HEK293 (cell line): ENCODE data around the gene ZBTB48.
"Not testable (repeated sequence)": the region's sequence is repeated elsewhere in the genome, so short reads cannot be mapped to it uniquely, and the experiment has no call there.

Experiments used
- ZNF24 ChIP-seq: fragments of 450-650 bp; formaldehyde crosslinking; IDR thresholded peaks from 2 replicates; pipeline ENCODE4 v1.5.1; 2016; ENCODE audit warnings: missing biosample characterization, missing genetic modification characterization
- ZNF423 ChIP-seq: fragments of 450-650 bp; formaldehyde crosslinking; IDR thresholded peaks from 2 replicates; pipeline ENCODE4 v1.5.1; 2016; ENCODE audit warnings: missing biosample characterization, missing genetic modification characterization
- ZNF585B ChIP-seq: fragments of 450-650 bp; formaldehyde crosslinking; IDR thresholded peaks from 2 replicates; pipeline ENCODE4 v1.5.1; 2016; ENCODE audit warnings: missing biosample characterization, missing genetic modification characterization
- ZNF600 ChIP-seq: fragments of 450-650 bp; formaldehyde crosslinking; IDR thresholded peaks from 2 replicates; pipeline ENCODE4 v1.5.1; 2016; ENCODE audit warnings: missing biosample characterization, missing genetic modification characterization
- TF ChIP-seq, protein P1 (sequence below): fragments of 450-650 bp; formaldehyde crosslinking; IDR thresholded peaks from 2 replicates; pipeline ENCODE4 v1.5.1; 2016; ENCODE audit warnings: missing biosample characterization, missing genetic modification characterization
- TF ChIP-seq, protein P2 (sequence below): fragments of 450-650 bp; formaldehyde crosslinking; conservative IDR thresholded peaks from 2 replicates; pipeline ENCODE4 v1.5.1; 2016; ENCODE audit warnings: low read depth, missing biosample characterization, missing genetic modification characterization
- TF ChIP-seq, protein P3 (sequence below): fragments of 450-650 bp; formaldehyde crosslinking; IDR thresholded peaks from 2 replicates; pipeline ENCODE4 v1.5.1; 2016; ENCODE audit warnings: missing biosample characterization, missing genetic modification characterization

DNA sequence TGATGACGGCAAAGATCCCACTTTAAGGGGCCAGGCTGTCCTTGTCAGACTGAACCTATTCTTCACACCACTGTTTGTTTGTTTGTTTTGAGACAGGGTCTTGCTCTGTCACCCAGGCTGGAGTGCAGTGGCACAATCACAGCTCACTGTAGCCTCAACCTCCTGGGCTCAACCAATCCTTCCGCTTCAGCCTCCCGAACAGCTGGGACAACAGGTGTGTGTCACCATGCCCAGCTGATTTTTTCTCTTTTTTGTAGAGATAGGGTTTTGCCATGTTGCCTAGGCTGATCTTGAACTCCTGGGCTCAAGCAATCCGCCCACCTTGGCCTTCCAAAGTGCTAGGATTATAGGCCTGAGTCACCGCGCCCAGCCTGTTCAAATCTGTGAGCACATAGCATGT lies 57.0 kb downstream of the ZBTB48 start:
- not testable (repeated sequence) for TF ChIP-seq ZNF585B (tag by site-specific recombination); ZNF24; ZNF600 (tag by site-specific recombination); ZNF423 (tag by site-specific recombination)
- TF ChIP-seq, protein P1, sequence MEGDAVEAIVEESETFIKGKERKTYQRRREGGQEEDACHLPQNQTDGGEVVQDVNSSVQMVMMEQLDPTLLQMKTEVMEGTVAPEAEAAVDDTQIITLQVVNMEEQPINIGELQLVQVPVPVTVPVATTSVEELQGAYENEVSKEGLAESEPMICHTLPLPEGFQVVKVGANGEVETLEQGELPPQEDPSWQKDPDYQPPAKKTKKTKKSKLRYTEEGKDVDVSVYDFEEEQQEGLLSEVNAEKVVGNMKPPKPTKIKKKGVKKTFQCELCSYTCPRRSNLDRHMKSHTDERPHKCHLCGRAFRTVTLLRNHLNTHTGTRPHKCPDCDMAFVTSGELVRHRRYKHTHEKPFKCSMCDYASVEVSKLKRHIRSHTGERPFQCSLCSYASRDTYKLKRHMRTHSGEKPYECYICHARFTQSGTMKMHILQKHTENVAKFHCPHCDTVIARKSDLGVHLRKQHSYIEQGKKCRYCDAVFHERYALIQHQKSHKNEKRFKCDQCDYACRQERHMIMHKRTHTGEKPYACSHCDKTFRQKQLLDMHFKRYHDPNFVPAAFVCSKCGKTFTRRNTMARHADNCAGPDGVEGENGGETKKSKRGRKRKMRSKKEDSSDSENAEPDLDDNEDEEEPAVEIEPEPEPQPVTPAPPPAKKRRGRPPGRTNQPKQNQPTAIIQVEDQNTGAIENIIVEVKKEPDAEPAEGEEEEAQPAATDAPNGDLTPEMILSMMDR (tag by site-specific recombination), result not testable (repeated sequence)
- TF ChIP-seq, protein P2, sequence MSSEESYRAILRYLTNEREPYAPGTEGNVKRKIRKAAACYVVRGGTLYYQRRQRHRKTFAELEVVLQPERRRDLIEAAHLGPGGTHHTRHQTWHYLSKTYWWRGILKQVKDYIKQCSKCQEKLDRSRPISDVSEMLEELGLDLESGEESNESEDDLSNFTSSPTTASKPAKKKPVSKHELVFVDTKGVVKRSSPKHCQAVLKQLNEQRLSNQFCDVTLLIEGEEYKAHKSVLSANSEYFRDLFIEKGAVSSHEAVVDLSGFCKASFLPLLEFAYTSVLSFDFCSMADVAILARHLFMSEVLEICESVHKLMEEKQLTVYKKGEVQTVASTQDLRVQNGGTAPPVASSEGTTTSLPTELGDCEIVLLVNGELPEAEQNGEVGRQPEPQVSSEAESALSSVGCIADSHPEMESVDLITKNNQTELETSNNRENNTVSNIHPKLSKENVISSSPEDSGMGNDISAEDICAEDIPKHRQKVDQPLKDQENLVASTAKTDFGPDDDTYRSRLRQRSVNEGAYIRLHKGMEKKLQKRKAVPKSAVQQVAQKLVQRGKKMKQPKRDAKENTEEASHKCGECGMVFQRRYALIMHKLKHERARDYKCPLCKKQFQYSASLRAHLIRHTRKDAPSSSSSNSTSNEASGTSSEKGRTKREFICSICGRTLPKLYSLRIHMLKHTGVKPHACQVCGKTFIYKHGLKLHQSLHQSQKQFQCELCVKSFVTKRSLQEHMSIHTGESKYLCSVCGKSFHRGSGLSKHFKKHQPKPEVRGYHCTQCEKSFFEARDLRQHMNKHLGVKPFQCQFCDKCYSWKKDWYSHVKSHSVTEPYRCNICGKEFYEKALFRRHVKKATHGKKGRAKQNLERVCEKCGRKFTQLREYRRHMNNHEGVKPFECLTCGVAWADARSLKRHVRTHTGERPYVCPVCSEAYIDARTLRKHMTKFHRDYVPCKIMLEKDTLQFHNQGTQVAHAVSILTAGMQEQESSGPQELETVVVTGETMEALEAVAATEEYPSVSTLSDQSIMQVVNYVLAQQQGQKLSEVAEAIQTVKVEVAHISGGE (tag by site-specific recombination), result not testable (repeated sequence)
- TF ChIP-seq, protein P3, sequence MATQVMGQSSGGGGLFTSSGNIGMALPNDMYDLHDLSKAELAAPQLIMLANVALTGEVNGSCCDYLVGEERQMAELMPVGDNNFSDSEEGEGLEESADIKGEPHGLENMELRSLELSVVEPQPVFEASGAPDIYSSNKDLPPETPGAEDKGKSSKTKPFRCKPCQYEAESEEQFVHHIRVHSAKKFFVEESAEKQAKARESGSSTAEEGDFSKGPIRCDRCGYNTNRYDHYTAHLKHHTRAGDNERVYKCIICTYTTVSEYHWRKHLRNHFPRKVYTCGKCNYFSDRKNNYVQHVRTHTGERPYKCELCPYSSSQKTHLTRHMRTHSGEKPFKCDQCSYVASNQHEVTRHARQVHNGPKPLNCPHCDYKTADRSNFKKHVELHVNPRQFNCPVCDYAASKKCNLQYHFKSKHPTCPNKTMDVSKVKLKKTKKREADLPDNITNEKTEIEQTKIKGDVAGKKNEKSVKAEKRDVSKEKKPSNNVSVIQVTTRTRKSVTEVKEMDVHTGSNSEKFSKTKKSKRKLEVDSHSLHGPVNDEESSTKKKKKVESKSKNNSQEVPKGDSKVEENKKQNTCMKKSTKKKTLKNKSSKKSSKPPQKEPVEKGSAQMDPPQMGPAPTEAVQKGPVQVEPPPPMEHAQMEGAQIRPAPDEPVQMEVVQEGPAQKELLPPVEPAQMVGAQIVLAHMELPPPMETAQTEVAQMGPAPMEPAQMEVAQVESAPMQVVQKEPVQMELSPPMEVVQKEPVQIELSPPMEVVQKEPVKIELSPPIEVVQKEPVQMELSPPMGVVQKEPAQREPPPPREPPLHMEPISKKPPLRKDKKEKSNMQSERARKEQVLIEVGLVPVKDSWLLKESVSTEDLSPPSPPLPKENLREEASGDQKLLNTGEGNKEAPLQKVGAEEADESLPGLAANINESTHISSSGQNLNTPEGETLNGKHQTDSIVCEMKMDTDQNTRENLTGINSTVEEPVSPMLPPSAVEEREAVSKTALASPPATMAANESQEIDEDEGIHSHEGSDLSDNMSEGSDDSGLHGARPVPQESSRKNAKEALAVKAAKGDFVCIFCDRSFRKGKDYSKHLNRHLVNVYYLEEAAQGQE, result not testable (repeated sequence)
